ENCODE measurements around the gene INTS1. TPM values are rescaled to one million over a fixed set of nuclear protein-coding genes. Genes with fewer than 3 reads are reported as not detected.

Gene INTS1
- total and polyA plus RNA-seq, 2 experiments from 2014 or later, result 35.1 to 111 TPM

- Histone ChIP-seq H3F3A (replicated peaks; ENCODE audit: low read depth) (no peaks in the 10 kb centered on the region), H3K4me3 (no peak overlapping the region), H3K36me3 (ENCODE audit: insufficient read depth) (no peaks in the 10 kb centered on the region), H3K4me2 (no peak overlapping the region), H3K27ac (ENCODE audit: low read depth) (no peak overlapping the region), H3K27me3 (ENCODE audit: insufficient read depth) (no peaks in the 10 kb centered on the region), H3K79me2 (replicated peaks; ENCODE audit: insufficient read depth) (no peaks in the 10 kb centered on the region), H3K9me2 (ENCODE audit: insufficient read depth) (no peaks in the 10 kb centered on the region), H4K20me1 (replicated peaks; ENCODE audit: insufficient read depth) (no peaks in the 10 kb centered on the region; the same call in 1 of the 2 replicates), H2AFZ (no peak overlapping the region), H3K4me1 (ENCODE audit: insufficient read depth) (no peaks in the 10 kb centered on the region)
- Mint-ChIP-seq H3K27me3 (ENCODE audit: insufficient read depth, low read depth, poor library complexity) (peaks cover 5% of the 10 kb centered on the region), H3K4me1 (no peaks in the 10 kb centered on the region), H3K36me3 (ENCODE audit: low read depth) (peaks cover 19% of the 10 kb centered on the region; the same call in 2 of the 3 replicates), H3K9me3 (no peaks in the 10 kb centered on the region), H3K27ac (no peak overlapping the region), H3K4me3 (no peak overlapping the region)
- ATAC-seq, result no peak
- TF ChIP-seq STAT1 (IDR thresholded peaks at IDR 0.05; ENCODE audit: unreplicated experiment) (no peak), POLR2AphosphoS5 (IDR thresholded peaks at IDR 0.05; ENCODE audit: low read depth) (no peak), ZNF331 (CRISPR knock-in tag; IDR thresholded peaks at IDR 0.05; ENCODE audit: low read depth) (no peak), NANOG (IDR thresholded peaks at IDR 0.05; ENCODE audit: borderline replicate concordance) (no peak), CREB1 (CRISPR knock-in tag; IDR thresholded peaks at IDR 0.05; ENCODE audit: low read depth) (no peak), ZNF114 (CRISPR knock-in tag; IDR thresholded peaks at IDR 0.05) (no peak), EZH2phosphoT487 (IDR thresholded peaks at IDR 0.05; ENCODE audit: unreplicated experiment) (no peak), JUNB (IDR thresholded peaks at IDR 0.05; ENCODE audit: unreplicated experiment) (no peak), CTCF (conservative IDR thresholded peaks at IDR 0.05; ENCODE audit: low read depth in 2 of 2) (no peak), REST (IDR thresholded peaks at IDR 0.05; ENCODE audit: unreplicated experiment) (no peak), EZH2 (IDR thresholded peaks at IDR 0.05; ENCODE audit: low read depth, unreplicated experiment) (no peak)
- TF ChIP-seq, protein P1, sequence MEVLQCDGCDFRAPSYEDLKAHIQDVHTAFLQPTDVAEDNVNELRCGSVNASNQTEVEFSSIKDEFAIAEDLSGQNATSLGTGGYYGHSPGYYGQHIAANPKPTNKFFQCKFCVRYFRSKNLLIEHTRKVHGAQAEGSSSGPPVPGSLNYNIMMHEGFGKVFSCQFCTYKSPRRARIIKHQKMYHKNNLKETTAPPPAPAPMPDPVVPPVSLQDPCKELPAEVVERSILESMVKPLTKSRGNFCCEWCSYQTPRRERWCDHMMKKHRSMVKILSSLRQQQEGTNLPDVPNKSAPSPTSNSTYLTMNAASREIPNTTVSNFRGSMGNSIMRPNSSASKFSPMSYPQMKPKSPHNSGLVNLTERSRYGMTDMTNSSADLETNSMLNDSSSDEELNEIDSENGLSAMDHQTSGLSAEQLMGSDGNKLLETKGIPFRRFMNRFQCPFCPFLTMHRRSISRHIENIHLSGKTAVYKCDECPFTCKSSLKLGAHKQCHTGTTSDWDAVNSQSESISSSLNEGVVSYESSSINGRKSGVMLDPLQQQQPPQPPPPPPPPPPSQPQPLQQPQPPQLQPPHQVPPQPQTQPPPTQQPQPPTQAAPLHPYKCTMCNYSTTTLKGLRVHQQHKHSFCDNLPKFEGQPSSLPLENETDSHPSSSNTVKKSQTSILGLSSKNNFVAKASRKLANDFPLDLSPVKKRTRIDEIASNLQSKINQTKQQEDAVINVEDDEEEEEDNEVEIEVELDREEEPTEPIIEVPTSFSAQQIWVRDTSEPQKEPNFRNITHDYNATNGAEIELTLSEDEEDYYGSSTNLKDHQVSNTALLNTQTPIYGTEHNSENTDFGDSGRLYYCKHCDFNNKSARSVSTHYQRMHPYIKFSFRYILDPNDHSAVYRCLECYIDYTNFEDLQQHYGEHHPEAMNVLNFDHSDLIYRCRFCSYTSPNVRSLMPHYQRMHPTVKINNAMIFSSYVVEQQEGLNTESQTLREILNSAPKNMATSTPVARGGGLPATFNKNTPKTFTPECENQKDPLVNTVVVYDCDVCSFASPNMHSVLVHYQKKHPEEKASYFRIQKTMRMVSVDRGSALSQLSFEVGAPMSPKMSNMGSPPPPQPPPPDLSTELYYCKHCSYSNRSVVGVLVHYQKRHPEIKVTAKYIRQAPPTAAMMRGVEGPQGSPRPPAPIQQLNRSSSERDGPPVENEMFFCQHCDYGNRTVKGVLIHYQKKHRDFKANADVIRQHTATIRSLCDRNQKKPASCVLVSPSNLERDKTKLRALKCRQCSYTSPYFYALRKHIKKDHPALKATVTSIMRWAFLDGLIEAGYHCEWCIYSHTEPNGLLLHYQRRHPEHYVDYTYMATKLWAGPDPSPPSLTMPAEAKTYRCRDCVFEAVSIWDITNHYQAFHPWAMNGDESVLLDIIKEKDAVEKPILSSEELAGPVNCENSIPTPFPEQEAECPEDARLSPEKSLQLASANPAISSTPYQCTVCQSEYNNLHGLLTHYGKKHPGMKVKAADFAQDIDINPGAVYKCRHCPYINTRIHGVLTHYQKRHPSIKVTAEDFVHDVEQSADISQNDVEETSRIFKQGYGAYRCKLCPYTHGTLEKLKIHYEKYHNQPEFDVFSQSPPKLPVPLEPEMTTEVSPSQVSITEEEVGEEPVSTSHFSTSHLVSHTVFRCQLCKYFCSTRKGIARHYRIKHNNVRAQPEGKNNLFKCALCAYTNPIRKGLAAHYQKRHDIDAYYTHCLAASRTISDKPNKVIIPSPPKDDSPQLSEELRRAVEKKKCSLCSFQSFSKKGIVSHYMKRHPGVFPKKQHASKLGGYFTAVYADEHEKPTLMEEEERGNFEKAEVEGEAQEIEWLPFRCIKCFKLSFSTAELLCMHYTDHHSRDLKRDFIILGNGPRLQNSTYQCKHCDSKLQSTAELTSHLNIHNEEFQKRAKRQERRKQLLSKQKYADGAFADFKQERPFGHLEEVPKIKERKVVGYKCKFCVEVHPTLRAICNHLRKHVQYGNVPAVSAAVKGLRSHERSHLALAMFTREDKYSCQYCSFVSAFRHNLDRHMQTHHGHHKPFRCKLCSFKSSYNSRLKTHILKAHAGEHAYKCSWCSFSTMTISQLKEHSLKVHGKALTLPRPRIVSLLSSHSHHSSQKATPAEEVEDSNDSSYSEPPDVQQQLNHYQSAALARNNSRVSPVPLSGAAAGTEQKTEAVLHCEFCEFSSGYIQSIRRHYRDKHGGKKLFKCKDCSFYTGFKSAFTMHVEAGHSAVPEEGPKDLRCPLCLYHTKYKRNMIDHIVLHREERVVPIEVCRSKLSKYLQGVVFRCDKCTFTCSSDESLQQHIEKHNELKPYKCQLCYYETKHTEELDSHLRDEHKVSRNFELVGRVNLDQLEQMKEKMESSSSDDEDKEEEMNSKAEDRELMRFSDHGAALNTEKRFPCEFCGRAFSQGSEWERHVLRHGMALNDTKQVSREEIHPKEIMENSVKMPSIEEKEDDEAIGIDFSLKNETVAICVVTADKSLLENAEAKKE (CRISPR knock-in tag; IDR thresholded peaks at IDR 0.05), result no peak
- TF ChIP-seq, protein P2, sequence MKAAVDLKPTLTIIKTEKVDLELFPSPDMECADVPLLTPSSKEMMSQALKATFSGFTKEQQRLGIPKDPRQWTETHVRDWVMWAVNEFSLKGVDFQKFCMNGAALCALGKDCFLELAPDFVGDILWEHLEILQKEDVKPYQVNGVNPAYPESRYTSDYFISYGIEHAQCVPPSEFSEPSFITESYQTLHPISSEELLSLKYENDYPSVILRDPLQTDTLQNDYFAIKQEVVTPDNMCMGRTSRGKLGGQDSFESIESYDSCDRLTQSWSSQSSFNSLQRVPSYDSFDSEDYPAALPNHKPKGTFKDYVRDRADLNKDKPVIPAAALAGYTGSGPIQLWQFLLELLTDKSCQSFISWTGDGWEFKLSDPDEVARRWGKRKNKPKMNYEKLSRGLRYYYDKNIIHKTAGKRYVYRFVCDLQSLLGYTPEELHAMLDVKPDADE (IDR thresholded peaks at IDR 0.05), result no peak
- DNase-seq (ENCODE audit: low spot score), result no peak
These were observed 22.9 kb downstream of the INTS1 start for GRCh38 chr7:1481300-1481699.

Measured in GM23338 (cell line).